ENCODE results near the gene LIPC. TPM values are rescaled to one million over a fixed set of nuclear protein-coding genes. Genes with fewer than 3 reads are reported as not detected.

Gene LIPC
- total and polyA plus RNA-seq, 10 of the 15 experiments (the other 5 are each of a cell fraction or from before 2014, with no cell fraction given): 0.06 to 0.31 (median 0.16) TPM; not detected in 1

DNA sequence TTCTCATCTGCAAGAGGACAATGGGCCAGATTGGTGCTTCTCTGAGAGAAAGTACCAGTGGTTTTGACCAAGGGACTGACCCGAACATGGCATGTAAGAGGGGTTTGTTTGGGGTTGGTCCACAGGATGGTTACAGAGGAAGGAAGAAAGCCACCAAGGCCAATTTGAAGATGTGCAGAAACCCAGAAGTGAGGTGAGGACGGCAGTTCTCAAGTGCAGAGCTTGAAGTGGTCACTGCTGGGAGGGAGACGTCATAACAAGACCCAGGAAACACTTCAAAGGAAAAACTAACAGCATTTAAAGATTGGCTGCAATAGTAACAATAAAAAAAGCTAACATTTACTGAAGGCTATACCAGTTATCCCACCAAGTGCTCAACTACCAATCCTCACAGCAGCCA is 29.1 kb downstream of the LIPC start (continued):
- TF ChIP-seq, protein P1, sequence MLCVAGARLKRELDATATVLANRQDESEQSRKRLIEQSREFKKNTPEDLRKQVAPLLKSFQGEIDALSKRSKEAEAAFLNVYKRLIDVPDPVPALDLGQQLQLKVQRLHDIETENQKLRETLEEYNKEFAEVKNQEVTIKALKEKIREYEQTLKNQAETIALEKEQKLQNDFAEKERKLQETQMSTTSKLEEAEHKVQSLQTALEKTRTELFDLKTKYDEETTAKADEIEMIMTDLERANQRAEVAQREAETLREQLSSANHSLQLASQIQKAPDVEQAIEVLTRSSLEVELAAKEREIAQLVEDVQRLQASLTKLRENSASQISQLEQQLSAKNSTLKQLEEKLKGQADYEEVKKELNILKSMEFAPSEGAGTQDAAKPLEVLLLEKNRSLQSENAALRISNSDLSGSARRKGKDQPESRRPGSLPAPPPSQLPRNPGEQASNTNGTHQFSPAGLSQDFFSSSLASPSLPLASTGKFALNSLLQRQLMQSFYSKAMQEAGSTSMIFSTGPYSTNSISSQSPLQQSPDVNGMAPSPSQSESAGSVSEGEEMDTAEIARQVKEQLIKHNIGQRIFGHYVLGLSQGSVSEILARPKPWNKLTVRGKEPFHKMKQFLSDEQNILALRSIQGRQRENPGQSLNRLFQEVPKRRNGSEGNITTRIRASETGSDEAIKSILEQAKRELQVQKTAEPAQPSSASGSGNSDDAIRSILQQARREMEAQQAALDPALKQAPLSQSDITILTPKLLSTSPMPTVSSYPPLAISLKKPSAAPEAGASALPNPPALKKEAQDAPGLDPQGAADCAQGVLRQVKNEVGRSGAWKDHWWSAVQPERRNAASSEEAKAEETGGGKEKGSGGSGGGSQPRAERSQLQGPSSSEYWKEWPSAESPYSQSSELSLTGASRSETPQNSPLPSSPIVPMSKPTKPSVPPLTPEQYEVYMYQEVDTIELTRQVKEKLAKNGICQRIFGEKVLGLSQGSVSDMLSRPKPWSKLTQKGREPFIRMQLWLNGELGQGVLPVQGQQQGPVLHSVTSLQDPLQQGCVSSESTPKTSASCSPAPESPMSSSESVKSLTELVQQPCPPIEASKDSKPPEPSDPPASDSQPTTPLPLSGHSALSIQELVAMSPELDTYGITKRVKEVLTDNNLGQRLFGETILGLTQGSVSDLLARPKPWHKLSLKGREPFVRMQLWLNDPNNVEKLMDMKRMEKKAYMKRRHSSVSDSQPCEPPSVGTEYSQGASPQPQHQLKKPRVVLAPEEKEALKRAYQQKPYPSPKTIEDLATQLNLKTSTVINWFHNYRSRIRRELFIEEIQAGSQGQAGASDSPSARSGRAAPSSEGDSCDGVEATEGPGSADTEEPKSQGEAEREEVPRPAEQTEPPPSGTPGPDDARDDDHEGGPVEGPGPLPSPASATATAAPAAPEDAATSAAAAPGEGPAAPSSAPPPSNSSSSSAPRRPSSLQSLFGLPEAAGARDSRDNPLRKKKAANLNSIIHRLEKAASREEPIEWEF (IDR thresholded peaks at IDR 0.05; ENCODE audit: insufficient replicate concordance, low read depth, low read length): no peak
- TF ChIP-seq ZNF592 (IDR thresholded peaks at IDR 0.05): no peak

Data from GM12878 (cell line).